ENCODE data around the gene FAM20B. TPM values are rescaled to one million over a fixed set of nuclear protein-coding genes. Genes with fewer than 3 reads are reported as not detected.

FAM20B gene
- total RNA-seq, 4 donors from 2014 or later, result 39.6 to 60.3 (median 51.6) TPM

DNA sequence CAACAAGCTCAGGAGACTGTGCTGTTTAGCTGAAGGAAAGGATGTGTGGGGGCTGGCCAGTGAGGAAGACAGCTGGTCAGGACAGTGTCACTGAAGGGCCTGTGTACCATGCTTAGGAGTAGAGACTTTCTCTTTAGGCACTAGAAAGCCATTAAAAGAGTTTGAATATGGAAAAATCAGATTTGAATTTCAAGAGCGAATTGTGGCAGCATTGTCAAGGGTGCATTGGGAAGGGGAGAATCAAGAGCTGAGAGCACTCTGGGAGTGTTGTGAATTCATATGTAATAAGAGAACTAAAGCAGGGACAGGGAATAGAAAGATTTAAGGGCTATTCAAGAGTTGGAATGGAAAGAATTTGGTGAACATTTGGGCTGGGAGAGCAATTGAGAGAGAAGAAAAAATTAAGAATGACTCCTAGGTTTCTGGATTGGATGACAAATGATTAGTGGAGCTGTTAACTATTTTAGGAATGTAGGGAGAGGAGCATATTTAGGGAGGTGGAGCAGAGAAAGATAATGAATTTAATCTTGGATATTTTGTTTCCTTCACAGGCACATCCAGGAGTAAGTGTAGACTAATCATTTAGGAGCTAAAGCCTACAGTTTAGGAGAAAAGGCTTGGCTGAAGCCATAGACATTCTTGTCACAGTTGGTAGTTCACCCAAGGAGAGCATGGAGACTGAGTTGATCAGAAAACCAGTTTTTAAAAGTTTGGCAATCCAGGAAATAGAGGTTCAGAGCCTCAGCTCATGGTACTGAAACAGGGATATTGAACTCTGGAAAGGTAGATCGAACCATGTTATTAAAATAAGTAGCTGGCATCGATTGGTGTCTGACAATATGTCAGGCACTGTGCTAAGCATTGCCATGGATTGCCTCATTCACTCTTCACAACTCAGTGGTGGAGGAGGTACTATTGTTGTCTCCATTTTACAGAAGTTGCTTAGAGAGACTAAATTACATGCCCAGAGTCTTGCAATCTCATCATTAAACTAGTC, 33.1 kb downstream of the FAM20B start:
- no peak for DNase-seq (ENCODE audit: low spot score in 2 of 2)
- no peak for TF ChIP-seq POLR2A (IDR thresholded peaks at IDR 0.05)
- TF ChIP-seq EP300 (IDR thresholded peaks at IDR 0.05), result no peak
- TF ChIP-seq, protein P1, sequence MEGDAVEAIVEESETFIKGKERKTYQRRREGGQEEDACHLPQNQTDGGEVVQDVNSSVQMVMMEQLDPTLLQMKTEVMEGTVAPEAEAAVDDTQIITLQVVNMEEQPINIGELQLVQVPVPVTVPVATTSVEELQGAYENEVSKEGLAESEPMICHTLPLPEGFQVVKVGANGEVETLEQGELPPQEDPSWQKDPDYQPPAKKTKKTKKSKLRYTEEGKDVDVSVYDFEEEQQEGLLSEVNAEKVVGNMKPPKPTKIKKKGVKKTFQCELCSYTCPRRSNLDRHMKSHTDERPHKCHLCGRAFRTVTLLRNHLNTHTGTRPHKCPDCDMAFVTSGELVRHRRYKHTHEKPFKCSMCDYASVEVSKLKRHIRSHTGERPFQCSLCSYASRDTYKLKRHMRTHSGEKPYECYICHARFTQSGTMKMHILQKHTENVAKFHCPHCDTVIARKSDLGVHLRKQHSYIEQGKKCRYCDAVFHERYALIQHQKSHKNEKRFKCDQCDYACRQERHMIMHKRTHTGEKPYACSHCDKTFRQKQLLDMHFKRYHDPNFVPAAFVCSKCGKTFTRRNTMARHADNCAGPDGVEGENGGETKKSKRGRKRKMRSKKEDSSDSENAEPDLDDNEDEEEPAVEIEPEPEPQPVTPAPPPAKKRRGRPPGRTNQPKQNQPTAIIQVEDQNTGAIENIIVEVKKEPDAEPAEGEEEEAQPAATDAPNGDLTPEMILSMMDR (IDR thresholded peaks at IDR 0.05), result no peak
- Histone ChIP-seq H3K27me3 (no peaks in the 10 kb centered on the region), H3K4me3 (no peak overlapping the region), H3K27ac (no peak overlapping the region), H3K9me3 (no peaks in the 10 kb centered on the region), H3K36me3 (peaks cover 0 to 42% (median under 1%) of the 10 kb centered on the region in 3 donors), H3K4me1 (no peaks in the 10 kb centered on the region)
- 89 to 92% methylated on average over 3 of the region's 3 CpGs for WGBS, 2 donors

DNA sequence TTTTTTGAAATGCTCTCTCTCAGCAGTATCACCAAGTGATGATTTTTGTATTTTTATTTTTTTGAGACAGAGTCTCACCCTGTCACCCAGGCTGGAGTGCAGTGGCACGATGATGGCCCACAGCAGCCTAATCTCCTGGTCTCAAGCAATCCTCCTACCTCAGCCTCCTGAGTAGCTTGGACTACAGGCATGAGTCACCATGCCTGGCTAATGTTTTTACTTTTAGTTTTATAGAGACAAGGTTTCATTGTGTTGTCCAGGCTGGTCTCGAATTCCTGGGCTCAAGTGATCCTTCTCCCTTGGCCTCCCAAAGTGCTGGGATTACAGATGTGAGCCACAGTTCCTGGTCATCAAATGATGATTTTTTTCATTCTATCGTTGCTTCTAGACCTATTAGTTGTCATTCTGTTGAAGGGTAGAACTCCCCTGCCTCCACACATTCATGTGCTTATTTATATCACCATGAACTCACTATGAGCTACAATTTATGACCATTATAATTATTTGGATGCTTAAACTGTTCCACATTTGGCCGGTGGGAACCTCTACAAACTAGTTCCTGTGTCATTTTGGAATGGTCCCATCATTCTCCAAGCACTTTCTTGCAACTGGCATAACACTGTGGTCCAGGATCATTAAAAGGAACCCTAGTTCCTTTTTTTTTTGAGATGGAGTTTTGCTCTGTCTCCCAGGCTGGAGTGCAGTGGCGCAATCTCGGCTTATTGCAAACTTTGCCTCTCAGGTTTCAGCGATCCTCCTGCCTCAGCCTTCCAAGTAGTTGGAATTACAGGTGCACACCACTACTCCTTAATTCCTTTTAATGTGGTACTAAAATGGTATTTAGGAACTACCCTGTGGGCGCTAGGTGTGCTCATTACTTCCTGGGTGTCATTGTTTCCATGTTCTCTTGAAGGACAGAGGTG, 35.9 kb downstream of the FAM20B start:
- no peak for TF ChIP-seq POLR2A (IDR thresholded peaks at IDR 0.05)
- no peak for TF ChIP-seq EP300 (IDR thresholded peaks at IDR 0.05)
- TF ChIP-seq, protein P1 (IDR thresholded peaks at IDR 0.05), result no peak
- no peak for DNase-seq (ENCODE audit: low spot score in 2 of 2)
- H3K9me3 ChIP-seq, result no peaks in the 10 kb centered on the region
- peaks cover 0 to 46% (median 5%) of the 10 kb centered on the region in 3 donors for H3K36me3 ChIP-seq
- H3K27ac ChIP-seq, result no peak overlapping the region
- no peak overlapping the region for H3K4me3 ChIP-seq
- no peaks in the 10 kb centered on the region for H3K4me1 ChIP-seq
- no peaks in the 10 kb centered on the region for H3K27me3 ChIP-seq
- WGBS, 2 donors, result 90 to 91% methylated on average over 8 of the region's 8 CpGs

DNA sequence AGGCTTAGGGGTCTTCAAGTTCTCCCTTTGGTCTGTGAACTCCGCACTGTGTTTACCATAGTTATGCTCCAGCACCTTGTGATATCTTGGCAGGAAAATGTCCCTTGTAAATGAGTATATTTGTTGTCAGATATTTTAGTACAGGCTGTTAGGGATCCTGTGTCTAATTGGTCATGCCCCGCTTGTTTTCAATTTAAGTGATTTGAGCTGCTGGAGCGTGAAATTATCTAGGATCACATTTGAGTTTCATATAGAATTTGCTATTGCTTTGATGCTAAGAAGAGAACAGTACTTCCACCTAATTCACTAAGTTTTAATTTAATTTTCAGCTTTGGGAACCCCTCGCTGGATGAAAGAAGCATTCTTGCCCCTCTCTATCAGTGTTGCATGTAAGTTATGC, 40.8 kb downstream of the FAM20B start:
- no peak overlapping the region for H3K27ac ChIP-seq
- no peak for DNase-seq (ENCODE audit: low spot score in 2 of 2)
- H3K9me3 ChIP-seq, result no peaks in the 10 kb centered on the region
- no peaks in the 10 kb centered on the region for H3K27me3 ChIP-seq
- TF ChIP-seq EP300 (IDR thresholded peaks at IDR 0.05) (no peak), POLR2A (IDR thresholded peaks at IDR 0.05) (no peak)
- TF ChIP-seq, protein P1 (IDR thresholded peaks at IDR 0.05), result no peak
- peaks cover 0 to 79% (median 5%) of the 10 kb centered on the region in 3 donors for H3K36me3 ChIP-seq
- 96 to 99% methylated on average over 4 of the region's 4 CpGs for WGBS, 2 donors
- H3K4me1 ChIP-seq, result no peaks in the 10 kb centered on the region
- H3K4me3 ChIP-seq, result no peak overlapping the region

GRCh38 chr1:179077396-179077795, 51.7 kb downstream of the FAM20B start:
- peaks cover 0 to 27% (median 0%) of the 10 kb centered on the region in 3 donors for H3K36me3 ChIP-seq
- H3K9me3 ChIP-seq, result no peaks in the 10 kb centered on the region
- WGBS, 2 donors, result 57 to 58% methylated on average over 7 of the region's 7 CpGs
- DNase-seq (ENCODE audit: low spot score in 2 of 2), result no peak
- TF ChIP-seq POLR2A (IDR thresholded peaks at IDR 0.05) (no peak), EP300 (IDR thresholded peaks at IDR 0.05) (no peak)
- TF ChIP-seq, protein P1 (IDR thresholded peaks at IDR 0.05), result no peak
- H3K4me1 ChIP-seq, result peaks cover 0 to 16% (median 4%) of the 10 kb centered on the region in 4 donors
- no peak overlapping the region for H3K4me3 ChIP-seq
- H3K27ac ChIP-seq, result peak overlapping the region in 1 of 4 donors; percentile 67
- no peaks in the 10 kb centered on the region for H3K27me3 ChIP-seq
